NCI-H1930 (cell line): Measurements from ENCODE around the gene CCDC24.

ENCODE experiments used
- DNase-seq, 2 experiments: peaks; one replicate each; lab custom pipeline; 2025; lab: John Stamatoyannopoulos, UW

Gene CCDC24

GRCh38 chr1:43963006-43963405, 28.4 kb upstream of the CCDC24 start:
- DNase-seq: no peak

DNA sequence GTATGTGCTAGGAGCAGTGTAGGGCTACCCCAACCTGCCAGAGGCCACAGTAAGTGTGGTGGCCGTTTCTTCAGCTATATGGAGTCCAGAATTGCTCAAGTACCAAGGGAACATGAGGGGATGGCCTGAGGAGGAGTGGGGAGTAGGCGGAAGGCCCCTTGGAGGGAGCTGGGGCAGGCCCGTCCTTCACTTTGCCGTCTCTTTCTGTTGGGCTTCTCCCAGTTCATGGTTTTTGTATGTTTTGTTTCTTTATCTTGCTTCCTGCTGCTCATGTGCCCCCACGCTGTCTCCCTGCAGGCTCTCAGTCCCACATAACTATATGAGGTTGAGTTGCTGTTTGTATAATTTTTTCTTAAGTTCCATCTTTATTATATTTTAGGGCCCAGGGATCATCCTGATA, 27.5 kb upstream of the CCDC24 start:
- DNase-seq: no peak

DNA sequence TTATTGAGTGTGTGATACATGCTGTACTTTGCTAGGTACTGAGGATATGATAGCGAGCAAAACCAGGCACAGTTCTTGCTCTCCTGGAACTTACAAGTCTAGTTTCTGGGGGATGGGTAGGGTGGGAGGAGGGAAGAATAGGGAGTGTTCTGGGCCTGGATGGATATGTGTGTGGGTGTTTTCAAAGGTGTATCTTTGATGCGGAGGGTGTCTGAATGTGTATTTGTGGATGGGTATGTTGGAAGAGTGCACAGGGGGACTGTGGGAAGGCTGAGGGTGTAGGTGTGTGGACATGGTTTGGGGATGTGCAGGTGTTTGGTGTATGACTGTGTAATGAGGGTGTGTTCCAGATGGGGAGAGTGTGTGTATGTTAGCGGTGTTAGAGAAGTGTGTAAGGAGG, 26.1 kb upstream of the CCDC24 start:
- DNase-seq: no peak

DNA sequence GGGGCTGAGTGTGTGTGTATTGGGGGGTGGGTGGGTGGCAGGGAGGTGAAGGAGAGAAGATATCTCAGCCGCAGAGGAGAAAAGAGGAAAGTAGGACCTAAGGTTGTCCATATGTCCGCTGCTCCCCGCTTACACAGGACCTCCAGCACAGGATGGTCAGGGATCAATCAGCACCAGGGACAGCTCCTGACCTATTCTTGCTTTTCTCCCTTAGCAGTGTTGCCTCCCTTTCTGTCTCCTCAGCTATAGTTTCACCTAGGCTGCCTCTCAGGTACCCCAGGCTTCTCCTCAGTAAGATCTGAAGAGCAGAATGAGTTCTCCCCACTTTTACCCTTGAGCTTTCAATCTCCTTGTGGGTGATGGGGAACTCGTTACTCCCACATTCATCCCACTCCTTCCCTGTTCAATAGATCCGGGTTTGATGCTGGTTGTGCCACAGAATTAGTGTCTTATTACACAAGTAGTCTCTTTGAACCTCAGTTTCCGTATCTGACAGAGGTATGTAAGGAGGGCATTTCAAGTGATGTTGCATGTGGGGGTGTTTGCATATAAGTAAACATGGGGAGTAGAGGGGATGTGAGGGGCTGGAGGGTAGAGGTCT, 23.0 kb upstream of the CCDC24 start:
- DNase-seq: no peak

- no peak for DNase-seq
These were observed 22.0 kb upstream of the CCDC24 start for GRCh38 chr1:43969416-43969745.

GRCh38 chr1:43969746-43970466, 21.5 kb upstream of the CCDC24 start, which contains the start of gene DPH2:
TSS of gene DPH2 (plus strand) at chr1:43970010. CDS start at chr1:43970176, 166 bp downstream.
- peak; percentile 94 to 95 for DNase-seq

GRCh38 chr1:43970502-43970901, 20.9 kb upstream of the CCDC24 start:
- no peak for DNase-seq

GRCh38 chr1:43970911-43971310, 20.5 kb upstream of the CCDC24 start:
- DNase-seq: no peak

- no peak for DNase-seq
These were observed 19.9 kb upstream of the CCDC24 start for GRCh38 chr1:43971336-43971980.

DNA sequence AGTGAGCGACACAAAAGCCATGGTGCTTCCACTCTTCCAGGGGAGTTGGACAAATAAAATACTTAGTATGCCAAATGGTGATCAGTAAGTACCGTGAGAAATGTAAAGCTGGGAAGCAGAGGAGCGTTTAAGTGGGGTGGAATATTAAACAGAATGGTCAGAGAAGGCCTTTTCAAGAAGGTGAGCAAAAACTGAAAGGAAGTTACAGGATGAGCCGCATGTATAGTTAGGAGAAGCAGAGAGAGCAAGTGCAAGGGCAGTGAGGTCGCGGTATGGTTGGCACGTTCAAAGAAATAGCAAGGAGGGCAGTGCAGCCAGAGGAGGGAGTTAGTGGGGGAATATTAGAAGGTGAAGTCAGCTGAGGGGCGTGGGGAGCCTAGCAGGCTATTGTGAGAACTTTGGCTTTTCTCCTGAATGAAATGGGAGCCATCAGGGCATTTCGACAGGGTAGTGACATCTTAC, 17.4 kb upstream of the CCDC24 start:
- no peak for DNase-seq

- peak; percentile 83 to 92 for DNase-seq
These were observed 16.8 kb upstream of the CCDC24 start, which contains the start of gene ATP6V0B for GRCh38 chr1:43974443-43975248. TSS of gene ATP6V0B (plus strand) at chr1:43974960. CDS start at chr1:43975041, 81 bp downstream.

- DNase-seq: no peak
These were observed 16.0 kb upstream of the CCDC24 start for GRCh38 chr1:43975249-43975961.

DNA sequence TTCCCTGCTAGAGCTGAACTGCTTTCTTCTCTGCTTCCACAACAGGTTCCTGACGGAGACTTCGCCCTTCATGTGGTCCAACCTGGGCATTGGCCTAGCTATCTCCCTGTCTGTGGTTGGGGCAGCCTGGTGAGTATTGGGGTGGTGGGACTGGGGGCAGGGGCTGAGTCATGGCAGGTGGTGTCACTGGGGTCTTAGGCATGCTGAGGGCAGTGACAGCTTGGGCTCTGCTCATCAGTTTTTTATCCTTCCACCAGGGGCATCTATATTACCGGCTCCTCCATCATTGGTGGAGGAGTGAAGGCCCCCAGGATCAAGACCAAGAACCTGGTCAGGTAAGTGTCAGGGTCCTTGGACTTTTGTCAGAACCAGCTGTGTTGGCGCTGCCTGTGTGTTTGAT, 15.4 kb upstream of the CCDC24 start:
- DNase-seq: no peak

GRCh38 chr1:43976890-43977289, 14.5 kb upstream of the CCDC24 start:
- DNase-seq: no peak

GRCh38 chr1:43977376-43978263, 13.8 kb upstream of the CCDC24 start:
- no peak for DNase-seq

DNA sequence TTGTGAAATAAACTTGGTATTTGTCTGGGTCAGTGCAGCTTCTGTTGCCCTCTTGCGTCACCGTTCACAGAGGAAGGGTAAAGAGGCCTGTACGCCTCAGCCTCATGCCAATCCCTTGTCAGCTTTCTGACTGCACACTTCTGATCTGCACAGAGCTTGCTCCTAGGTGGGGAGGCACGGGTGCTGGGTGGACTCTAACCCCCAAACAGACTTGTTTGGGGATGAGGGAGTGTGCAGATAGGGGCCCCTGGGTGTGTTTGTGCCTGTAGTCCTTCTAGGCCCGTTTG, 13.2 kb upstream of the CCDC24 start:
- no peak for DNase-seq

DNA sequence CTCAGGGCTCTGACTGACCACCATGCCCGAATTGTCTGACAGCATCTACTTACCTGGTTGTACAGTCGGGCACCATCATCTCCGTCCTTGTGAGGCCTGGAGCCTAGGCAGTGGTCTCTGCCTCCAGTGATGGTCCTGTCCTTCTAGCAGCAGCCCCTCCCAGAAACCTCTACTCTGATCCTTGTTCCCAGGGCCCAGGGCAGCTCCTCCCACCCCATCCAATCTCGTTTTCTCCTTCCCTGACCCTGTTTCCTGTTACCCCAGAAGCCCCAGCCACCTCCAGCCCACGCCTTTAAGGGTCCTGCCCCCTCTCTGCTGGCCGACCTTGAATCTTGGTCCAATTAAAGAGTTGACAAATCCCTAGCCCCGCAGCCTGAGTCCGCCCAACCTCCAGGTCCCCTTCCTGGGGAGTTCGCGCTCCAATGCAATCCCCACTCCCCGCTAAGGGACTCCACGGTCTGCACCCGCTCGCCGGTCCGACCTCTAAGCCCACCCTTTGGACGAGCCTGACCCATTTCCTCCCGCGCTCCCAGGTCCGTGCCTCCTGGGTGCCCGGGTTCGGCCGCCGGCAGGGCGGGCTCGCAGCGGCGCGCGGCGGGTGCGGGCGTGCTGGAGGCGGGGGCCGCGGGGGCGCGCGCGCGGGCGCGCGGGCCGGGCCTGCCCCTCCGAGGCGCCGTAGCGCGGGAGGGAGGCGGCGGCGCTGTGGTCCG, 12.7 kb upstream of the CCDC24 start, which contains the start of gene B4GALT2:
TSS of gene B4GALT2 (plus strand) at position 660 of the 710 bp plus-strand sequence. CDS start 1,951 bp downstream, outside the sequence.
- DNase-seq: peak in 1 of 2 experiments; percentile 45

DNA sequence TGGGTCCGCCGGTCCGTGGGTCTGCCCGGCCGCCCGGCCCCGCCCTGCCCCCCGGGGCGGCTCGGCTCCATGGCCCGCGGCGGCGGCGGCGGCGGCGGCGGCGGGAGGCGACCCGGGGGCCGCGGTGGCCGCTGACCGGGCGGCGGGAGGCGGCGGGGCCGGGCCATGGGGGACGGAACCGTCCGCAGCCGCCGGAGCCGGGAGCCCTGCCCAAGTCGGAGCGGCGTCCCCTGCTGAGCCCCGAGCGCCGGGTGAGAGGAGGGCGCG, 12.2 kb upstream of the CCDC24 start:
- no peak for DNase-seq

- no peak for DNase-seq
These were observed 11.7 kb upstream of the CCDC24 start for GRCh38 chr1:43979528-43980254.
